Neural crest cell (in vitro differentiated cells): Measurements from ENCODE around the gene TLE4. TPM values are rescaled to one million over a fixed set of nuclear protein-coding genes. Genes with fewer than 3 reads are reported as not detected.

Source experiments
- DNase-seq: peaks from one replicate; pipeline ENCODE4 v3.0.0; 2021; ENCODE audit warnings: low read depth, mixed read lengths, low spot score
- H3K27ac Mint-ChIP-seq: one replicate; pipeline ENCODE4 v1.8.0; 2021; ENCODE audit warnings: mild to moderate bottlenecking, mixed read lengths; ENCODE audit not compliant: unreplicated experiment
- H3K27me3 Mint-ChIP-seq: 2 replicates; pipeline ENCODE4 v1.8.0; 2021; ENCODE audit warnings: low read depth, mild to moderate bottlenecking, mixed read lengths
- H3K36me3 Mint-ChIP-seq: 2 replicates; pipeline ENCODE4 v1.8.0; 2021; ENCODE audit warnings: low read depth, mild to moderate bottlenecking, mixed read lengths
- H3K4me1 Mint-ChIP-seq: 2 replicates; pipeline ENCODE4 v1.8.0; 2021; ENCODE audit warnings: mixed read lengths
- H3K4me3 Mint-ChIP-seq: one replicate; pipeline ENCODE4 v1.8.0; 2021; ENCODE audit warnings: mild to moderate bottlenecking, mixed read lengths
- H3K9me3 Mint-ChIP-seq: 2 replicates; pipeline ENCODE4 v1.8.0; 2021; ENCODE audit warnings: mixed read lengths
- total RNA-seq: library from RNA; stranded (reverse); gene quantifications from 2 replicates; pipeline ENCODE4 v1.2.1, GENCODE V29; 2021
- TF ChIP-seq, protein P1 (sequence below): fragments of 200-600 bp; sonication (generic); conservative IDR thresholded peaks from 2 replicates; pipeline ENCODE4 v1.5.0; 2021; ENCODE audit warnings: antibody characterized with exemption, mild to moderate bottlenecking

Gene TLE4
- total RNA-seq, 1 donor from 2014 or later = 85.8 TPM

- peaks cover 3% of the 10 kb centered on the region for H3K36me3 Mint-ChIP-seq
- peaks cover 15% of the 10 kb centered on the region for H3K9me3 Mint-ChIP-seq
- no peak overlapping the region for H3K27ac Mint-ChIP-seq
- no peak overlapping the region for H3K4me3 Mint-ChIP-seq
- H3K27me3 Mint-ChIP-seq = no peaks in the 10 kb centered on the region
- H3K4me1 Mint-ChIP-seq = no peaks in the 10 kb centered on the region
- no peak for DNase-seq
- TF ChIP-seq, protein P1, sequence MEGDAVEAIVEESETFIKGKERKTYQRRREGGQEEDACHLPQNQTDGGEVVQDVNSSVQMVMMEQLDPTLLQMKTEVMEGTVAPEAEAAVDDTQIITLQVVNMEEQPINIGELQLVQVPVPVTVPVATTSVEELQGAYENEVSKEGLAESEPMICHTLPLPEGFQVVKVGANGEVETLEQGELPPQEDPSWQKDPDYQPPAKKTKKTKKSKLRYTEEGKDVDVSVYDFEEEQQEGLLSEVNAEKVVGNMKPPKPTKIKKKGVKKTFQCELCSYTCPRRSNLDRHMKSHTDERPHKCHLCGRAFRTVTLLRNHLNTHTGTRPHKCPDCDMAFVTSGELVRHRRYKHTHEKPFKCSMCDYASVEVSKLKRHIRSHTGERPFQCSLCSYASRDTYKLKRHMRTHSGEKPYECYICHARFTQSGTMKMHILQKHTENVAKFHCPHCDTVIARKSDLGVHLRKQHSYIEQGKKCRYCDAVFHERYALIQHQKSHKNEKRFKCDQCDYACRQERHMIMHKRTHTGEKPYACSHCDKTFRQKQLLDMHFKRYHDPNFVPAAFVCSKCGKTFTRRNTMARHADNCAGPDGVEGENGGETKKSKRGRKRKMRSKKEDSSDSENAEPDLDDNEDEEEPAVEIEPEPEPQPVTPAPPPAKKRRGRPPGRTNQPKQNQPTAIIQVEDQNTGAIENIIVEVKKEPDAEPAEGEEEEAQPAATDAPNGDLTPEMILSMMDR = no peak
Measured at GRCh38 chr9:79757074-79757473, 185.3 kb downstream of the TLE4 start.

- Mint-ChIP-seq H3K4me3 (no peak overlapping the region), H3K36me3 (peaks cover 2% of the 10 kb centered on the region), H3K27ac (no peak overlapping the region), H3K9me3 (peaks cover 14% of the 10 kb centered on the region), H3K4me1 (no peaks in the 10 kb centered on the region), H3K27me3 (no peaks in the 10 kb centered on the region)
- no peak for DNase-seq
- TF ChIP-seq, protein P1 = peak; percentile 56
Measured at GRCh38 chr9:79757881-79758669, 186.3 kb downstream of the TLE4 start.

GRCh38 chr9:79759460-79759859 is 187.7 kb downstream of the TLE4 start:
- Mint-ChIP-seq H3K4me1 (no peaks in the 10 kb centered on the region), H3K9me3 (peaks cover 10% of the 10 kb centered on the region), H3K4me3 (no peak overlapping the region), H3K36me3 (no peaks in the 10 kb centered on the region), H3K27ac (no peak overlapping the region), H3K27me3 (no peaks in the 10 kb centered on the region)
- TF ChIP-seq, protein P1 = no peak
- no peak for DNase-seq

DNA sequence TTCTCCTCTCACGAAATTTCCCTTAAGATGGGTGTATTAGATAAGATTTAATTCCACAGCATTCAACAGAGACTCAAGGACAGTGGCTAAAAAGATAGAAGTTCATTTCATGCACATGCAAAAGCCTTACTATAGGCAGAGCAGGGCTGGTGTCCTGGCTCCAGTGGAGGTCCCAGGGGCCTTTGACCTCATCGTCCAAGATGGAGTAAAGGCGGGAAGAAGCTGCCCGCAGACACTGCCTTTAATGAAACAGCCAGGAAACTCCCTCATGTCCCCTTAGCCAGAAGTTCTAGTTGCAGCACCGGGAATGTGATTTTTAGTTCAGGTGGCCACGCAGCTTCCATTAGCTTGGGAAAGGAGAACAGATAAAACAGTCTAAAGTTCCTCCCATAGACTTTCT is 190.3 kb downstream of the TLE4 start:
- no peak overlapping the region for H3K4me3 Mint-ChIP-seq
- no peaks in the 10 kb centered on the region for H3K36me3 Mint-ChIP-seq
- peaks cover 8% of the 10 kb centered on the region for H3K9me3 Mint-ChIP-seq
- H3K27me3 Mint-ChIP-seq = no peaks in the 10 kb centered on the region
- TF ChIP-seq, protein P1 = no peak
- DNase-seq = no peak
- H3K4me1 Mint-ChIP-seq = no peaks in the 10 kb centered on the region
- no peak overlapping the region for H3K27ac Mint-ChIP-seq

DNA sequence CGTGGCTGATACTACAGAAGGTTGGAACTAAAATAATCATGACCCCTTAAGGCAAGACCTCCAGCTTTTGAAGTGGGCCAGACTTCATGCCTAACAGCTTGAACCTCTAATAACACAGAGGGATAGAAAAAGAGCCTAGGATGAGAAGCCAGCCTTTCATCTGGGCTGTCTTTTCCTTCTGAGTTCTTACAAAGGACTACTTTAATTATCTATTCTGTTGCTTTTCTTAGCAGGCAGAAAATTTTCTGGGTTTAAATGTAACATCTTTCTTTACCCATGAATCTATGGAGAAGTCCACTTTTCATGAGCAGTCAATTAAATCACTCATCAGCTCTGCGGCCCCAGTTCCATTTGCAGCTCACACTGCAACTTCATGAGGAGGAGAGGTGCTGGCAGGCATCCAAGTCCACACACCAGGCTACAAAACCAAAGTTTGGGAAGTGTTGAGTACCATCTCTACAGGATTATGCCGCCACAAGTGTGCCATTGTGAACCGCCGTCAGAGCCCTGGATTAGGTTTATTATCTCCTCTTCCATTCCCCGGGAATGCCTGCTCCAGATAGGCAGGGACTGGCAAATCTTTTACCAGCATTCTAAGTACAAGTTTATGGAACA is 192.0 kb downstream of the TLE4 start:
- H3K4me1 Mint-ChIP-seq = no peaks in the 10 kb centered on the region
- TF ChIP-seq, protein P1 = no peak
- no peaks in the 10 kb centered on the region for H3K36me3 Mint-ChIP-seq
- no peaks in the 10 kb centered on the region for H3K27me3 Mint-ChIP-seq
- DNase-seq = no peak
- peaks cover 4% of the 10 kb centered on the region for H3K9me3 Mint-ChIP-seq
- H3K4me3 Mint-ChIP-seq = no peak overlapping the region
- no peak overlapping the region for H3K27ac Mint-ChIP-seq
